Vagina (tissue), 2 donors: ENCODE results near the gene TRMT2A. TPM values are rescaled to one million over a fixed set of nuclear protein-coding genes. Genes with fewer than 3 reads are reported as not detected.

Experiments
- DNase-seq, 2 donors: peaks; one replicate each; pipeline ENCODE4 v3.0.0-alpha.2; 2017; ENCODE audit errors: extremely low spot score in 2 of 2
- H3K27ac ChIP-seq: fragments of 200-600 bp; sonication (generic); one replicate; pipeline ENCODE4 v1.5.1; 2019
- H3K27me3 ChIP-seq: fragments of 200-600 bp; sonication (generic); one replicate; pipeline ENCODE4 v1.5.1; 2019
- H3K36me3 ChIP-seq, 2 donors: fragments of 200-600 bp; sonication (generic); one replicate each; pipeline ENCODE4 v1.5.1; 2017 to 2019
- H3K4me1 ChIP-seq: fragments of 200-600 bp; sonication (generic); one replicate; pipeline ENCODE4 v1.5.1; 2019
- H3K4me3 ChIP-seq, 2 donors: fragments of 200-600 bp; sonication (generic); 1 replicate in 1 of 2; 2 replicates in 1 of 2; pipeline ENCODE4 v1.5.1; 2016 to 2019
- H3K9me3 ChIP-seq: fragments of 200-600 bp; sonication (generic); one replicate; pipeline ENCODE4 v1.5.1; 2019
- CTCF ChIP-seq, 3 experiments: fragments of 450-650 bp in 2 of 3; fragments of 200-600 bp in 1 of 3; sonication (generic) in 1 of 3; IDR thresholded peaks; one replicate each; pipeline ENCODE4 v1.5.1; 2017 to 2019; ENCODE audit warnings: antibody characterized with exemption in 3 of 3, mild to moderate bottlenecking in 2 of 3, moderate library complexity in 2 of 3
- POLR2A ChIP-seq, 2 donors: fragments of 450-650 bp; IDR thresholded peaks; one replicate each; pipeline ENCODE4 v1.6.1; 2017; ENCODE audit warnings: antibody characterized with exemption in 2 of 2, mild to moderate bottlenecking in 2 of 2, moderate library complexity in 2 of 2
- POLR2AphosphoS5 ChIP-seq, 2 donors: sonication (generic); formaldehyde crosslinking; IDR thresholded peaks; one replicate each; pipeline ENCODE4 v1.9.0; 2017; ENCODE audit warnings: antibody characterized with exemption in 2 of 2, mild to moderate bottlenecking in 2 of 2, low read depth in 1 of 2; ENCODE audit not compliant: insufficient read depth in 1 of 2
- intact Hi-C: fragments of 100-400 bp; cut with DNase I; formaldehyde crosslinking; loops from one replicate; pipeline ENCODE4 v1.15.1; 2023
- total RNA-seq: library from RNA; depleted of rRNA; stranded (reverse); fragments of >200 nt; gene quantifications from one replicate; pipeline ENCODE4 v1.2.3, GENCODE V29; 2016

TRMT2A gene, protein sequence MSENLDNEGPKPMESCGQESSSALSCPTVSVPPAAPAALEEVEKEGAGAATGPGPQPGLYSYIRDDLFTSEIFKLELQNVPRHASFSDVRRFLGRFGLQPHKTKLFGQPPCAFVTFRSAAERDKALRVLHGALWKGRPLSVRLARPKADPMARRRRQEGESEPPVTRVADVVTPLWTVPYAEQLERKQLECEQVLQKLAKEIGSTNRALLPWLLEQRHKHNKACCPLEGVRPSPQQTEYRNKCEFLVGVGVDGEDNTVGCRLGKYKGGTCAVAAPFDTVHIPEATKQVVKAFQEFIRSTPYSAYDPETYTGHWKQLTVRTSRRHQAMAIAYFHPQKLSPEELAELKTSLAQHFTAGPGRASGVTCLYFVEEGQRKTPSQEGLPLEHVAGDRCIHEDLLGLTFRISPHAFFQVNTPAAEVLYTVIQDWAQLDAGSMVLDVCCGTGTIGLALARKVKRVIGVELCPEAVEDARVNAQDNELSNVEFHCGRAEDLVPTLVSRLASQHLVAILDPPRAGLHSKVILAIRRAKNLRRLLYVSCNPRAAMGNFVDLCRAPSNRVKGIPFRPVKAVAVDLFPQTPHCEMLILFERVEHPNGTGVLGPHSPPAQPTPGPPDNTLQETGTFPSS
- 66.5 TPM for total RNA-seq

- peaks cover 40% of the 10 kb centered on the region for H3K4me1 ChIP-seq
- no peaks in the 10 kb centered on the region for H3K9me3 ChIP-seq
- intact Hi-C loops, result loop anchor here (10.0 kb wide), 1 partner anchor 1958 kb away; no protein-coding TSS in a partner anchor
- H3K4me3 ChIP-seq, result peak within 1 kb of the TSS; percentile 73 to 86
- peaks cover 0 to 53% of the 10 kb centered on the region in 2 donors for H3K36me3 ChIP-seq
- H3K27ac ChIP-seq, result peak within 1 kb of the TSS; percentile 82
- no peaks in the 10 kb centered on the region for H3K27me3 ChIP-seq
- DNase-seq, result peak in 1 of 2 donors; percentile 96
- TF ChIP-seq CTCF (IDR thresholded peaks at IDR 0.05), result peak in 1 of 3 experiments; percentile 4
- peak; percentile 49 to 71 for TF ChIP-seq POLR2AphosphoS5 (IDR thresholded peaks at IDR 0.05; ENCODE audit: insufficient read depth in 1 of 2, low read depth in 1 of 2)
- TF ChIP-seq POLR2A (IDR thresholded peaks at IDR 0.05), result no peak
These were observed at the start of gene TRMT2A for GRCh38 chr22:20116951-20117632. Gene TRMT2A, minus strand, starts transcription at chr22:20117226. Its CDS starts 320 bp downstream, at chr22:20116906.

GRCh38 chr22:20166703-20167102 is 49.7 kb upstream of the TRMT2A start:
- Histone ChIP-seq H3K4me3 (no peak overlapping the region), H3K27me3 (no peaks in the 10 kb centered on the region), H3K27ac (no peak overlapping the region), H3K36me3 (no peaks in the 10 kb centered on the region), H3K9me3 (no peaks in the 10 kb centered on the region), H3K4me1 (no peaks in the 10 kb centered on the region)
- TF ChIP-seq POLR2AphosphoS5 (IDR thresholded peaks at IDR 0.05; ENCODE audit: insufficient read depth in 1 of 2, low read depth in 1 of 2) (no peak), POLR2A (IDR thresholded peaks at IDR 0.05) (no peak), CTCF (IDR thresholded peaks at IDR 0.05) (no peak)
- intact Hi-C loops, result no loop called here
- DNase-seq, result no peak

DNA sequence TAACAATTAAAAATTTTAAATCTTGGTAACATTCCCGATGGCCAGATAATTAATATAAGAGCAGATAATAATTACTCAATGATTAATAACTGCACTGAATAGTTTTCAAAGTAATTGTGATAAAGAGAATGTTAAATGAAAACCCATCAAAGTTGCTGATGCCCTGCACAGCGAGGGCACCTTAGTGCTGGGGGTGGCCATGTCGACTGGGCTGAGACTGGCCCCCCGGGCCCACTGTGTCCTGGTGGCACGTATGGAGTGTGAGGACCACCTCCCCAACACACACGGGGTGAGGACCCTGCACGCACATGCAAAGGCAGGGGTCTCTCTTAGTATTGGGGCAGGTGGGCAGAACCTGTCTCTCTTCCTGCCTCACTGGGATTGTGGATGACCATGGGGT is 48.9 kb upstream of the TRMT2A start:
- Histone ChIP-seq H3K4me1 (no peaks in the 10 kb centered on the region), H3K9me3 (no peaks in the 10 kb centered on the region), H3K36me3 (no peaks in the 10 kb centered on the region), H3K27ac (no peak overlapping the region), H3K4me3 (no peak overlapping the region), H3K27me3 (no peaks in the 10 kb centered on the region)
- intact Hi-C loops, result no loop called here
- no peak for DNase-seq
- TF ChIP-seq POLR2A (IDR thresholded peaks at IDR 0.05) (no peak), POLR2AphosphoS5 (IDR thresholded peaks at IDR 0.05; ENCODE audit: insufficient read depth in 1 of 2, low read depth in 1 of 2) (no peak), CTCF (IDR thresholded peaks at IDR 0.05) (no peak)

GRCh38 chr22:20165421-20165820 is 48.4 kb upstream of the TRMT2A start:
- no peak overlapping the region for H3K27ac ChIP-seq
- TF ChIP-seq POLR2AphosphoS5 (IDR thresholded peaks at IDR 0.05; ENCODE audit: insufficient read depth in 1 of 2, low read depth in 1 of 2), result no peak

DNA sequence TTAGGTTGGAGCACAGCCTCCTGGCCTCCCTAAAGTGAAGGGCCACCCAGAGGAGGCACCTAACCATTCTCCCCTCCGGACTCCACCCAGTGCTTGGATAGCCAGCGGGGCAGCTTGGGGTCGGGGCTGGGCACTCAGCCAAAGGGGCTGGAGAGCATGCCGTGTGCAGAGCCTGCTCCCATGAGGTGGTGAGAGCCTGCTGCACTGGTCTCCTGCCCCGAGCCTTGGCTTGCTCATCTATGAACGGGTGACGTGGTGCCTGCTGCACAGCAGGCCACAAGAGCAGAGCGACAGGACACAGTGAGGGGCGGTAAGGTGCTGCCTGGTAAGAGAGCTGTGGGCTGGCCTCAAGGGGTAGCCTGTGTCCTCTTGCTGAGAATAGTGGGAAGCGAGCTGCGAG is 47.8 kb upstream of the TRMT2A start:
- Histone ChIP-seq H3K36me3 (no peaks in the 10 kb centered on the region), H3K27me3 (no peaks in the 10 kb centered on the region), H3K4me1 (no peaks in the 10 kb centered on the region), H3K4me3 (no peak overlapping the region), H3K27ac (no peak overlapping the region), H3K9me3 (no peaks in the 10 kb centered on the region)
- no peak for DNase-seq
- intact Hi-C loops, result no loop called here
- no peak for TF ChIP-seq POLR2A (IDR thresholded peaks at IDR 0.05)
- no peak for TF ChIP-seq POLR2AphosphoS5 (IDR thresholded peaks at IDR 0.05; ENCODE audit: insufficient read depth in 1 of 2, low read depth in 1 of 2)
- no peak for TF ChIP-seq CTCF (IDR thresholded peaks at IDR 0.05)

More at GRCh38 chr22:20165421-20165820, 48.4 kb upstream of the TRMT2A start:
- Histone ChIP-seq H3K36me3 (no peaks in the 10 kb centered on the region), H3K4me3 (no peak overlapping the region), H3K27me3 (no peaks in the 10 kb centered on the region), H3K4me1 (no peaks in the 10 kb centered on the region), H3K9me3 (no peaks in the 10 kb centered on the region)
- DNase-seq, result no peak
- intact Hi-C loops, result no loop called here
